Fibroblast of villous mesenchyme (primary cell): ENCODE measurements around the gene DEPP1. TPM values are rescaled to one million over a fixed set of nuclear protein-coding genes. Genes with fewer than 3 reads are reported as not detected.

ENCODE experiments used
- DNase-seq: peaks from one replicate; pipeline ENCODE4 v3.0.0-alpha.2; 2010; ENCODE audit warnings: low read depth
- H3K4me3 ChIP-seq: 2 replicates; pipeline ENCODE4 v1.5.1; 2011; ENCODE audit warnings: low read depth, mild to moderate bottlenecking, low read length
- total RNA-seq: library from RNA; depleted of rRNA; stranded (reverse); fragments of >200 nt; gene quantifications from 2 replicates; pipeline ENCODE4 v1.2.3, GENCODE V29; 2012
- TF ChIP-seq, protein P1 (sequence below): IDR thresholded peaks from 2 replicates; pipeline ENCODE4 v1.5.1; 2012; ENCODE audit warnings: low read depth, mild to moderate bottlenecking, low read length; ENCODE audit not compliant: insufficient read depth

Gene DEPP1
- total RNA-seq, 1 donor: 29.8 TPM

DNA sequence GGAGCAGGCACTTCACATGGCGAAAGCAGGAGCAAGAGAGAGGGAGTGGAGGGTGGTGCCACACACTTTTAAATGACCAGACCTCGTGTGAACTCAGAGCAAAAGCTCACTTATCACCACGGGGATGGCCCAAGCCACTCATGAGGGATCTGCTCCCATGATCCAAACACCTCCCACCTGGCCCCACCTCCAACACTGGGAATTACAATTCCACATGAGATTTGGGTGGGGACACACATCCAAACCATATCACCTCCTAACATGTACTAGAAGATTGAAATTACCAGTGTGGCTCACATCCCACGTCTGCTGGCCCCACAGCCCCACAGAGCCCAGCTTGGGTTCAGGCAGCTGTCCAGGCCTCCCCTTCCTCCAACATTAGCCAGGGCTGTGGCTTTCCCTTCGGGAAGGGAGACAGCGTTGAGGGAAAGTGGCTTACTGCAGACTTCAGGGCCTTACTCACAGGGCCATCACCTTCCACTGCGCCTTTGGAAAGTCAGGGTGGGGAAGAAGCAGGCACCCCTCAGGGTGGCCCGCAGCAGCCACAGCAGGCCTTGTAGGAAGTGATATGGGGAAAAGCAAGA is 7.7 kb downstream of the DEPP1 start:
- no peak overlapping the region for H3K4me3 ChIP-seq
- TF ChIP-seq, protein P1, sequence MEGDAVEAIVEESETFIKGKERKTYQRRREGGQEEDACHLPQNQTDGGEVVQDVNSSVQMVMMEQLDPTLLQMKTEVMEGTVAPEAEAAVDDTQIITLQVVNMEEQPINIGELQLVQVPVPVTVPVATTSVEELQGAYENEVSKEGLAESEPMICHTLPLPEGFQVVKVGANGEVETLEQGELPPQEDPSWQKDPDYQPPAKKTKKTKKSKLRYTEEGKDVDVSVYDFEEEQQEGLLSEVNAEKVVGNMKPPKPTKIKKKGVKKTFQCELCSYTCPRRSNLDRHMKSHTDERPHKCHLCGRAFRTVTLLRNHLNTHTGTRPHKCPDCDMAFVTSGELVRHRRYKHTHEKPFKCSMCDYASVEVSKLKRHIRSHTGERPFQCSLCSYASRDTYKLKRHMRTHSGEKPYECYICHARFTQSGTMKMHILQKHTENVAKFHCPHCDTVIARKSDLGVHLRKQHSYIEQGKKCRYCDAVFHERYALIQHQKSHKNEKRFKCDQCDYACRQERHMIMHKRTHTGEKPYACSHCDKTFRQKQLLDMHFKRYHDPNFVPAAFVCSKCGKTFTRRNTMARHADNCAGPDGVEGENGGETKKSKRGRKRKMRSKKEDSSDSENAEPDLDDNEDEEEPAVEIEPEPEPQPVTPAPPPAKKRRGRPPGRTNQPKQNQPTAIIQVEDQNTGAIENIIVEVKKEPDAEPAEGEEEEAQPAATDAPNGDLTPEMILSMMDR: no peak
- no peak for DNase-seq

DNA sequence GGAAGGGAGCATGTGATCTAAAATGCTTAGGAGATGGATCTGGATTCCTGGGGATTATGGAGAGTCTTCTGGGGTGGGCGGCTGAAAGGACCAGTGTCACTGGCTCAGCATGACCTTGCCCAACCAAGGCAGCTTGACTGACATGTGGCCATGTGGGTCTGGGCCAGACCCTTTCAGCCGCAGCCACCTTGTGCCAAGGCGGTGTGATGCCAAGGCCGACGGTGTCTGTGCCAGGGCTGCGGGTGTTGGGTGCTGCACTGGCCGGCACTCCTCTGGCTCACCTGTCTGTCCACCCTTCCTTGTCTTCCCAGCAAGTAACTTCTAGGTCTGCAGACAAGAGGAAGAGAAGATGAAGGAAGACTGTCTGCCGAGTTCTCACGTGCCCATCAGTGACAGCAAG is 8.8 kb downstream of the DEPP1 start:
- DNase-seq: no peak
- TF ChIP-seq, protein P1: no peak
- no peak overlapping the region for H3K4me3 ChIP-seq

DNA sequence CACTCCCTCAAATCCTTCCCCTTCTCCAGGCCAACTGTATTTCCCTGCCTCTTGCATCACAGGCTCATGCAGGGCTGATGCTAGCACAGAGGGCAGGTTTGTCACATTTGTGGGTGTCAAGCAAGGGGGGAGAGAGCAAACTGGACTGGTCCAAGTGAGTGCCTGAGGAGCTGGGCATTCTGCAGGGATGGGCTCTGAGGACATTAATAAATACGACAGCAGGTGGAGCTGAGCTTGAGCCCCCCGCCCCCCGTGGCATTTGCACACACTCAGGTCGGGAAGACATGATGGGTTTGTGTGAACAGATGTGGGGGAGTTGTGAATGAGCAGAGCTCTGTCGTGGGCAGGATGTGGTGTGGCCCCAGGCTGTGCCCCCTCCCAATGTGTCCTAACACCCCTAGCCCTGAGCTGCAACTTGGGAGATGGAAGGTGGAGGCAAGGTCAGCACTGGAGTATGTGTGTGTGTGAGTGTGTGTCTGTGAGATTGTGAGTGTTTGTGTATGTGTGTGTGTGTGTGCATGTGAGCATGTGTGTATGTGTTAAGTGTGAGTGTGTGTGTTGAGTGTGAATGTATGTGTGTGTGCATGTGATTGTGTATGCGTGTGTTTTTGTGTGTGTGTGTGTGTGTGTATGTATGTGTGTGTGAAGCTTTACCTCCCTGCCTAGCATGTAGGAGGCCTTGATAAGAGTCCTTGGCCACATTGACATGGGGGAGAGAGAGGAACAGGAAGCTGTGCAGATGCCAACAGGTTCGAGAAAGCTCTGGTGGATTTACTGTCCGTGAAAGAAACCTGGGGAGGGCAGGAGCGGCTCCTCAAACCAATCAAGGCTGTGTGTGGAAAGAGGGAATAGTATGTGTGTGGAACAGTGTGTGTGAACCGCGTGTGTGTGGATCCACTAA is 9.9 kb downstream of the DEPP1 start:
- no peak for DNase-seq

DNA sequence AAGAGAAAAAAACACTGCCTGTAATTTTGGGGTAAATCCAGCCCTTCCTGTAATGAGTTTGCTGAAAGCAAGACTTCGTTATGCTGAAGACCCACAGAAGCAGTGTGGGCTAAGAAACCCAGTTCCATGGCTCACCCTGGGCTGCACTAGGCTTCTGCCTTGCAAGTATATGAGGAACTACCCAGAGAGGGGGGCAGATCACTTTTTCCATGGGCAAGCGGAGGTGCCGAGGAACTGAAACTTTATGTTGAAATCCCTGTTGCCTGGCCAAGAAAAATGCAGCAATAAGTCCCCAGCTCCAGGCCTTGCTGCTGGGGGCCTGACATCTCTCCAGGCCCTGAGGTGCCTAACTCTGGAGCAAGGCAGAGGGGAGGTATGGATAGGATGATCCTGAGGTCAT is 10.5 kb downstream of the DEPP1 start:
- peak; percentile 50 for DNase-seq
- H3K4me3 ChIP-seq: no peak overlapping the region
- TF ChIP-seq, protein P1: no peak

More for the DNA sequence above, 9.9 kb downstream of the DEPP1 start:
- TF ChIP-seq, protein P1: no peak
- no peak overlapping the region for H3K4me3 ChIP-seq

DNA sequence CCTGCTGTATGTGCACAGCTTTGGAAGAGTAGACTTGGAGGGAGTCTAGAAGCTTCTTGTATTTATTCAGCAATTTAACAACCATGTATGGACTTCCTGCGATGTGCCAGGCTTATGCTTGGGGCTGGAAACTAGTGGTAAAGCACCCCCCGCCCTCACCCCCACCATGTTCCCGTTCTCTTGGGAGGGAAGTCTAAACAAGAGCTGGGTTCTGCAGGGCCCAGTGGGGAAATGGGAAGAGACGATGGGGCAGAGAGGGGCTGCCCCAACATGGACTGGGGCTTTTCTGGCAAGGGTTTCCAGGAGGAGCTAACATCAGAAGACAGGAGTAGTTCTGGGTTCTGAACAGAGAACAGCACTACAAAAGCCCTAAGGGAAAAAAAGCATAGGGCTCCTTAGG is 11.0 kb downstream of the DEPP1 start:
- no peak for DNase-seq
- no peak overlapping the region for H3K4me3 ChIP-seq
- TF ChIP-seq, protein P1: no peak

DNA sequence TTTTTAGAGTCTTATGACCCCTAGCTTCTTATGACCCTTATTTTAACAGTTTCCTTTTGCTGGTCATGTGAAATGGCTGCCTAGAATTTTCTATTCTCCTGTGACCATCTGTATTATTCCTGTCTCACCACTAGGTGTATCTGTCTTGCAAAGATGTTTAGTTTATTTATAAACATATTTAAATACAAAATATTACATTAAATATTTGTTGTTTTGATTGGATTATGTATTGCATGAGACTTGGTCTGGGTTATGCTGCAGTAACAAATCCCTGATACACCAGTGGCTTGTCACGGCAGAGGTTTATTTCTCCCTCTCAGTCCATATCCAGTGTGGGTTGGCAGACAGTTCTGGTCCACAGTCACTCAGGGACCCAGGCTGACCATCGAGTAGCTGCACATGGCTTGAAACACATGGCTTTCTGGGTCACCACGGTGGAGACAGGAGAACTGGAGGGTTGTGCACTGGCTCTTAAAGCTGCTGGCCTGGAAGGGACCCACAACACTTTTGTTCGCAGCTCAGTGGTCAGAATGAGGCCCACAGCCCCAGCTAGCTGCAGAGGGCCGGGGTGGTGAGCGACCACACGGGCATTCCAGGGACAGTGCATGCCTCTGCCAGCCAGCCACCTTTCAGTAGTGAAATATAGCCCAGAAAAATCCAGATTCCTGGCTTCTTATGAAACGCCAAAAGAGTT is 11.6 kb downstream of the DEPP1 start:
- TF ChIP-seq, protein P1: peak; percentile 3
- no peak for DNase-seq

More for the DNA sequence above, 11.6 kb downstream of the DEPP1 start:
- no peak overlapping the region for H3K4me3 ChIP-seq
